ENCODE measurements around the gene CCDC28B. TPM values are rescaled to one million over a fixed set of nuclear protein-coding genes. Genes with fewer than 3 reads are reported as not detected.

CCDC28B gene
- total and polyA plus RNA-seq, 2 of the 13 experiments (the other 11 are each of a cell fraction or from before 2014, with no cell fraction given) = 2.6 to 3.5 TPM

DNA sequence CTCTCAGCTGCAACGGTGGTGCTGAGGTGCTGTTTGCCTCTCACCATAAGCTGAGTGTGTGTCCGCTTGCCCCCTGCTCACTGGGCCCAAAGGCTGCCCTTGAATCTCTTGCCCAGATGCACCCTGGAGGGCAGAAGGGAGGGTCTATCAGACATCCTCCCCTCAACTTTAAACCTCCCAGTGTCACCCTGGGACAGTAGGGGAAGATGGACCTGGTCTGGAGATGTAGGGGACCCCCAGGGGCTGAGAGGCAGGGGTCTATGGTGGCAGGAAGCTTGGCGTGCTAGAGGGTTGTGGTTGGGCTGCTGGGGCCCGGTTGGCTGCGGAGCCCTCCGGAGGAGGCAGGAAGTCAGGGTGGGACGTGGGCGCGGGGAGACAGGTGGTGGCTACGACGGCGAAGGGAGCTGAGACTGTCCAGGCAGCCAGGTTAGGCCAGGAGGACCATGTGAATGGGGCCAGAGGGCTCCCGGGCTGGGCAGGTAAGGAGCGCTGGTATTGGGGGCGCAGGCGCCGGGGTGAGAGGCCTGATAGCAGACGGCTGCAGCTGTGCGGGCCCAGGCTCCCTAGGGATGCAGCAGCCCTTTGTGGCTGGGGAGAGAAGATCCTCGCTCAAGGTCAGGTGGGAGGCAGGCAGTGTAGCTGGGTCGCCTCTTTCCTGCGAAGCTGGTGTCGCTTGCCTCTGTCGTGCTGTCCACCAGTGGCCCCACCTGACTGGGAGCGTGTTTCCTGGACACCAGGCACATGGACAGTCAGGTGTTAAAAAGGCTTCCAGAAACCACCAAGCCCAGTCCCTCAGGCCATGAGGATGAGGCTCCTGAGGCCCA lies 50.7 kb downstream of the CCDC28B start, which contains the start of gene LCK (continued):
- no peak for TF ChIP-seq ZEB1 (IDR thresholded peaks at IDR 0.05; ENCODE audit: insufficient replicate concordance, low read depth)
- no peak for TF ChIP-seq ZNF496 (CRISPR knock-in tag; IDR thresholded peaks at IDR 0.05; ENCODE audit: insufficient replicate concordance)
- TF ChIP-seq ZC3H4 (CRISPR knock-in tag; IDR thresholded peaks at IDR 0.05; ENCODE audit: borderline replicate concordance) = 0 out of 2 replicates have a peak, but pooled peaks have one; percentile 65
- no peak for TF ChIP-seq TFDP2 (CRISPR knock-in tag; IDR thresholded peaks at IDR 0.05)
- TF ChIP-seq IKZF1 (IDR thresholded peaks at IDR 0.05) = no peak
- TF ChIP-seq ZNF790 (CRISPR knock-in tag; IDR thresholded peaks at IDR 0.05; ENCODE audit: borderline replicate concordance) = no peak
- no peak for TF ChIP-seq MTA3 (CRISPR knock-in tag; IDR thresholded peaks at IDR 0.05)
- no peak for TF ChIP-seq MTF1 (CRISPR knock-in tag; IDR thresholded peaks at IDR 0.05)
- TF ChIP-seq ZNF589 (CRISPR knock-in tag; conservative IDR thresholded peaks at IDR 0.05) = no peak
- TF ChIP-seq ZIK1 (CRISPR knock-in tag; IDR thresholded peaks at IDR 0.05; ENCODE audit: borderline replicate concordance, low read depth) = no peak
- no peak for TF ChIP-seq TCF7 (IDR thresholded peaks at IDR 0.05; ENCODE audit: low read depth)
- TF ChIP-seq SMAD1 (CRISPR knock-in tag; IDR thresholded peaks at IDR 0.05; ENCODE audit: borderline replicate concordance, low read depth) = no peak
- TF ChIP-seq NCOA2 (CRISPR knock-in tag; IDR thresholded peaks at IDR 0.05) = no peak
- TF ChIP-seq, protein P1, sequence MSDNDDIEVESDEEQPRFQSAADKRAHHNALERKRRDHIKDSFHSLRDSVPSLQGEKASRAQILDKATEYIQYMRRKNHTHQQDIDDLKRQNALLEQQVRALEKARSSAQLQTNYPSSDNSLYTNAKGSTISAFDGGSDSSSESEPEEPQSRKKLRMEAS (IDR thresholded peaks at IDR 0.05) = peak; percentile 75
- no peak for TF ChIP-seq NFKBIZ (CRISPR knock-in tag; IDR thresholded peaks at IDR 0.05)
- TF ChIP-seq TAF1 (CRISPR knock-in tag; IDR thresholded peaks at IDR 0.05) = 0 out of 2 replicates have a peak, but pooled peaks have one; percentile 38
- TF ChIP-seq ZSCAN20 (CRISPR knock-in tag; IDR thresholded peaks at IDR 0.05; ENCODE audit: borderline replicate concordance) = no peak
- TF ChIP-seq, protein P2, sequence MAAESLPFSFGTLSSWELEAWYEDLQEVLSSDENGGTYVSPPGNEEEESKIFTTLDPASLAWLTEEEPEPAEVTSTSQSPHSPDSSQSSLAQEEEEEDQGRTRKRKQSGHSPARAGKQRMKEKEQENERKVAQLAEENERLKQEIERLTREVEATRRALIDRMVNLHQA (CRISPR knock-in tag; IDR thresholded peaks at IDR 0.05) = no peak
- TF ChIP-seq SRF (IDR thresholded peaks at IDR 0.05; ENCODE audit: low read depth, low read length) = no peak
- TF ChIP-seq FOXJ3 (CRISPR knock-in tag; IDR thresholded peaks at IDR 0.05; ENCODE audit: borderline replicate concordance) = no peak
- TF ChIP-seq MNT (IDR thresholded peaks at IDR 0.05) = no peak
- TF ChIP-seq ZFP41 (CRISPR knock-in tag; IDR thresholded peaks at IDR 0.05; ENCODE audit: borderline replicate concordance) = no peak
- TF ChIP-seq KMT2A (CRISPR knock-in tag; IDR thresholded peaks at IDR 0.05) = no peak
- no peak for TF ChIP-seq HMG20B (CRISPR knock-in tag; conservative IDR thresholded peaks at IDR 0.05)
- no peak for TF ChIP-seq KLF12 (CRISPR knock-in tag; IDR thresholded peaks at IDR 0.05; ENCODE audit: borderline replicate concordance)
- no peak for TF ChIP-seq TBX2 (CRISPR knock-in tag; IDR thresholded peaks at IDR 0.05; ENCODE audit: borderline replicate concordance)
